A549 (cell line): ENCODE measurements around the gene ARMC9.

Source experiments
- BHLHE40 ChIP-seq: IDR thresholded peaks from 2 replicates; pipeline ENCODE4 v1.6.1; 2012; ENCODE audit warnings: low read depth, low read length, inconsistent platforms
- CEBPB ChIP-seq, 2 experiments: fragments of >200 bp in 1 of 2; sonication (Bioruptor Twin) in 1 of 2; formaldehyde crosslinking in 1 of 2; IDR thresholded peaks; 2 replicates each; pipeline ENCODE4 v1.6.1; 2012 to 2016
- CHD4 ChIP-seq: fragments of 200-600 bp; sonication (generic); IDR thresholded peaks from 2 replicates; pipeline ENCODE4 v1.6.1; 2016; ENCODE audit warnings: antibody characterized with exemption, mild to moderate bottlenecking, borderline replicate concordance
- EP300 ChIP-seq, 2 experiments: fragments of >200 bp; sonication (Bioruptor Twin); formaldehyde crosslinking; IDR thresholded peaks; 2 replicates in 1 of 2; 3 replicates in 1 of 2; pipeline ENCODE4 v1.6.1; 2016 to 2017
- HOXB5 ChIP-seq: fragments of 250-450 bp; sonication (Bioruptor Pico); IDR thresholded peaks from 2 replicates; pipeline ENCODE4 v1.5.0; 2020; ENCODE audit warnings: mild to moderate bottlenecking, moderate library complexity
- MAFK ChIP-seq: fragments of 450-650 bp; IDR thresholded peaks from 2 replicates; pipeline ENCODE4 v1.6.1; 2014; ENCODE audit not compliant: partially characterized antibody
- MAX ChIP-seq: IDR thresholded peaks from 2 replicates; pipeline ENCODE4 v1.6.1; 2012
- MAZ ChIP-seq: fragments of 150-350 bp; IDR thresholded peaks from 2 replicates; pipeline ENCODE4 v1.6.1; 2014; ENCODE audit warnings: antibody characterized with exemption, low read depth, low read length, borderline replicate concordance
- POLR2A ChIP-seq: IDR thresholded peaks from 2 replicates; pipeline ENCODE4 v1.6.1; 2012; ENCODE audit warnings: mild to moderate bottlenecking, low read length
- POLR2AphosphoS2 ChIP-seq: conservative IDR thresholded peaks from 2 replicates; pipeline ENCODE4 v1.6.1; 2012; ENCODE audit warnings: low read length, improper control_type of control experiment, inconsistent platforms
- RAD21 ChIP-seq, 2 experiments: fragments of >200 bp in 1 of 2; sonication (Bioruptor Twin) in 1 of 2; formaldehyde crosslinking in 1 of 2; IDR thresholded peaks in 1 of 2; conservative IDR thresholded peaks in 1 of 2; 2 replicates in 1 of 2; 3 replicates in 1 of 2; pipeline ENCODE4 v1.6.1; 2012 to 2018; ENCODE audit warnings: inconsistent platforms in 1 of 2
- RCOR1 ChIP-seq: fragments of 150-350 bp; IDR thresholded peaks from 2 replicates; pipeline ENCODE4 v1.6.1; 2014; ENCODE audit warnings: antibody characterized with exemption, low read length, low read depth
- TF ChIP-seq, protein P1 (sequence below): fragments of >200 bp; sonication (Bioruptor Twin); formaldehyde crosslinking; IDR thresholded peaks from 3 replicates; pipeline ENCODE4 v1.5.1; 2016
- TF ChIP-seq, protein P2 (sequence below): fragments of 200-600 bp; sonication (generic); IDR thresholded peaks from 2 replicates; pipeline ENCODE4 v1.6.1; 2016; ENCODE audit warnings: antibody characterized with exemption, mild to moderate bottlenecking, moderate library complexity

- TF ChIP-seq POLR2AphosphoS2 (no peak), CEBPB (IDR thresholded peaks at IDR 0.05) (no peak), EP300 (IDR thresholded peaks at IDR 0.05) (no peak), RCOR1 (no peak), BHLHE40 (no peak), HOXB5 (CRISPR knock-in tag) (no peak), MAFK (no peak), CHD4 (no peak), MAX (no peak), RAD21 (conservative IDR thresholded peaks at IDR 0.05 in 1 of 2, IDR thresholded peaks at IDR 0.05 in 1 of 2) (no peak), POLR2A (no peak), MAZ (no peak)
- TF ChIP-seq, protein P1, sequence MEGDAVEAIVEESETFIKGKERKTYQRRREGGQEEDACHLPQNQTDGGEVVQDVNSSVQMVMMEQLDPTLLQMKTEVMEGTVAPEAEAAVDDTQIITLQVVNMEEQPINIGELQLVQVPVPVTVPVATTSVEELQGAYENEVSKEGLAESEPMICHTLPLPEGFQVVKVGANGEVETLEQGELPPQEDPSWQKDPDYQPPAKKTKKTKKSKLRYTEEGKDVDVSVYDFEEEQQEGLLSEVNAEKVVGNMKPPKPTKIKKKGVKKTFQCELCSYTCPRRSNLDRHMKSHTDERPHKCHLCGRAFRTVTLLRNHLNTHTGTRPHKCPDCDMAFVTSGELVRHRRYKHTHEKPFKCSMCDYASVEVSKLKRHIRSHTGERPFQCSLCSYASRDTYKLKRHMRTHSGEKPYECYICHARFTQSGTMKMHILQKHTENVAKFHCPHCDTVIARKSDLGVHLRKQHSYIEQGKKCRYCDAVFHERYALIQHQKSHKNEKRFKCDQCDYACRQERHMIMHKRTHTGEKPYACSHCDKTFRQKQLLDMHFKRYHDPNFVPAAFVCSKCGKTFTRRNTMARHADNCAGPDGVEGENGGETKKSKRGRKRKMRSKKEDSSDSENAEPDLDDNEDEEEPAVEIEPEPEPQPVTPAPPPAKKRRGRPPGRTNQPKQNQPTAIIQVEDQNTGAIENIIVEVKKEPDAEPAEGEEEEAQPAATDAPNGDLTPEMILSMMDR = no peak
- TF ChIP-seq, protein P2, sequence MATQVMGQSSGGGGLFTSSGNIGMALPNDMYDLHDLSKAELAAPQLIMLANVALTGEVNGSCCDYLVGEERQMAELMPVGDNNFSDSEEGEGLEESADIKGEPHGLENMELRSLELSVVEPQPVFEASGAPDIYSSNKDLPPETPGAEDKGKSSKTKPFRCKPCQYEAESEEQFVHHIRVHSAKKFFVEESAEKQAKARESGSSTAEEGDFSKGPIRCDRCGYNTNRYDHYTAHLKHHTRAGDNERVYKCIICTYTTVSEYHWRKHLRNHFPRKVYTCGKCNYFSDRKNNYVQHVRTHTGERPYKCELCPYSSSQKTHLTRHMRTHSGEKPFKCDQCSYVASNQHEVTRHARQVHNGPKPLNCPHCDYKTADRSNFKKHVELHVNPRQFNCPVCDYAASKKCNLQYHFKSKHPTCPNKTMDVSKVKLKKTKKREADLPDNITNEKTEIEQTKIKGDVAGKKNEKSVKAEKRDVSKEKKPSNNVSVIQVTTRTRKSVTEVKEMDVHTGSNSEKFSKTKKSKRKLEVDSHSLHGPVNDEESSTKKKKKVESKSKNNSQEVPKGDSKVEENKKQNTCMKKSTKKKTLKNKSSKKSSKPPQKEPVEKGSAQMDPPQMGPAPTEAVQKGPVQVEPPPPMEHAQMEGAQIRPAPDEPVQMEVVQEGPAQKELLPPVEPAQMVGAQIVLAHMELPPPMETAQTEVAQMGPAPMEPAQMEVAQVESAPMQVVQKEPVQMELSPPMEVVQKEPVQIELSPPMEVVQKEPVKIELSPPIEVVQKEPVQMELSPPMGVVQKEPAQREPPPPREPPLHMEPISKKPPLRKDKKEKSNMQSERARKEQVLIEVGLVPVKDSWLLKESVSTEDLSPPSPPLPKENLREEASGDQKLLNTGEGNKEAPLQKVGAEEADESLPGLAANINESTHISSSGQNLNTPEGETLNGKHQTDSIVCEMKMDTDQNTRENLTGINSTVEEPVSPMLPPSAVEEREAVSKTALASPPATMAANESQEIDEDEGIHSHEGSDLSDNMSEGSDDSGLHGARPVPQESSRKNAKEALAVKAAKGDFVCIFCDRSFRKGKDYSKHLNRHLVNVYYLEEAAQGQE = no peak
These were observed 26.4 kb upstream of the ARMC9 start for GRCh38 chr2:231172025-231172424.
